ENCODE data around the gene CIZ1.
"Not testable (repeated sequence)": the region's sequence is repeated elsewhere in the genome, so short reads cannot be mapped to it uniquely, and the experiment has no call there.

CIZ1 gene

GRCh38 chr9:128190516-128191405, 611 bp downstream of the CIZ1 start:
- DNase-seq, result peak; percentile 34

- DNase-seq, result no peak
Measured at GRCh38 chr9:128190013-128190412, 1.4 kb downstream of the CIZ1 start.

GRCh38 chr9:128188209-128188608, 3.2 kb downstream of the CIZ1 start:
- no peak for DNase-seq

- no peak for DNase-seq
Measured at GRCh38 chr9:128187361-128187760, 4.0 kb downstream of the CIZ1 start.

GRCh38 chr9:128185979-128186965, 5.1 kb downstream of the CIZ1 start:
- DNase-seq, result no peak

- DNase-seq, result no peak
Measured at GRCh38 chr9:128182893-128183588, 8.3 kb downstream of the CIZ1 start.

- DNase-seq, result not testable (repeated sequence)
Measured at GRCh38 chr9:128181480-128181879, 9.9 kb downstream of the CIZ1 start.

- no peak for DNase-seq
Measured at GRCh38 chr9:128180447-128180846, 10.9 kb downstream of the CIZ1 start.

- no peak for DNase-seq
Measured at GRCh38 chr9:128180001-128180400, 11.4 kb downstream of the CIZ1 start.

GRCh38 chr9:128178806-128179431, 12.5 kb downstream of the CIZ1 start:
- DNase-seq, result no peak

- no peak for DNase-seq
Measured at GRCh38 chr9:128175726-128176125, 15.6 kb downstream of the CIZ1 start.

- no peak for DNase-seq
Measured at GRCh38 chr9:128175102-128175563, 16.2 kb downstream of the CIZ1 start.

GRCh38 chr9:128174062-128174461, 17.3 kb downstream of the CIZ1 start:
- DNase-seq, result no peak

GRCh38 chr9:128169925-128170324, 21.4 kb downstream of the CIZ1 start:
- DNase-seq, result no peak

GRCh38 chr9:128169492-128169891, 21.9 kb downstream of the CIZ1 start:
- no peak for DNase-seq

- DNase-seq, result no peak
Measured at GRCh38 chr9:128168731-128169308, 22.6 kb downstream of the CIZ1 start.

GRCh38 chr9:128167209-128167608, 24.2 kb downstream of the CIZ1 start:
- no peak for DNase-seq

- no peak for DNase-seq
Measured at GRCh38 chr9:128166169-128166568, 25.2 kb downstream of the CIZ1 start.

- DNase-seq, result no peak
Measured at GRCh38 chr9:128164307-128164885, 27.0 kb downstream of the CIZ1 start.

- DNase-seq, result no peak
Measured at GRCh38 chr9:128163523-128164306, 27.7 kb downstream of the CIZ1 start.

Measured in effector CD8-positive, alpha-beta T cell (primary cell).